Smooth muscle cell (in vitro differentiated cells): ENCODE data around the gene NHS. TPM values are rescaled to one million over a fixed set of nuclear protein-coding genes. Genes with fewer than 3 reads are reported as not detected.

Source experiments
- DNase-seq: peaks from one replicate; lab custom pipeline; 2025; ENCODE audit not compliant: unreplicated experiment; lab: John Stamatoyannopoulos, UW
- H2AFZ ChIP-seq: fragments of 200-600 bp; sonication (generic); 2 replicates; pipeline ENCODE4 v1.6.0; 2016; ENCODE audit warnings: antibody characterized with exemption, low read depth, mild to moderate bottlenecking
- H3F3A ChIP-seq: fragments of 200-600 bp; sonication (generic); 2 replicates; pipeline ENCODE4 v1.6.0; 2017; ENCODE audit warnings: antibody characterized with exemption, low read depth
- H3K27ac ChIP-seq: fragments of 200-600 bp; sonication (generic); 2 replicates; pipeline ENCODE4 v1.5.1; 2016; ENCODE audit warnings: low read depth, mild to moderate bottlenecking
- H3K27me3 ChIP-seq: fragments of 200-600 bp; sonication (generic); 2 replicates; pipeline ENCODE4 v1.6.1; 2016; ENCODE audit warnings: low read depth, mild to moderate bottlenecking
- H3K36me3 ChIP-seq: fragments of 200-600 bp; sonication (generic); 2 replicates; pipeline ENCODE4 v1.5.1; 2016; ENCODE audit warnings: low read depth
- H3K4me1 ChIP-seq: fragments of 200-600 bp; sonication (generic); 2 replicates; pipeline ENCODE4 v1.5.1; 2016; ENCODE audit warnings: low read depth
- H3K4me2 ChIP-seq: fragments of 200-600 bp; sonication (generic); 2 replicates; pipeline ENCODE4 v1.6.0; 2016; ENCODE audit warnings: mild to moderate bottlenecking
- H3K4me3 ChIP-seq: fragments of 200-600 bp; sonication (generic); 2 replicates; pipeline ENCODE4 v1.5.1; 2016; ENCODE audit warnings: mild to moderate bottlenecking
- H3K79me2 ChIP-seq: fragments of 200-600 bp; sonication (generic); 2 replicates; pipeline ENCODE4 v1.6.0; 2016; ENCODE audit warnings: low read depth, mild to moderate bottlenecking
- H3K9ac ChIP-seq: fragments of 200-600 bp; sonication (generic); 2 replicates; pipeline ENCODE4 v1.6.0; 2016; ENCODE audit warnings: low read depth
- H3K9me3 ChIP-seq: fragments of 200-600 bp; sonication (generic); replicated peaks from 2 replicates; pipeline ENCODE4 v1.5.1; 2016; ENCODE audit warnings: low read depth
- H4K20me1 ChIP-seq: fragments of 200-600 bp; sonication (generic); 2 replicates; pipeline ENCODE4 v1.6.0; 2016; ENCODE audit warnings: low read depth
- CTCF ChIP-seq: fragments of 200-600 bp; sonication (generic); IDR thresholded peaks from 2 replicates; pipeline ENCODE4 v1.5.1; 2017; ENCODE audit warnings: borderline replicate concordance, mild to moderate bottlenecking, antibody characterized with exemption; ENCODE audit not compliant: insufficient read depth, poor library complexity, severe bottlenecking
- WGBS: methylation state at CpG from one replicate; pipeline ENCODE4 v1.1.7; 2016; ENCODE audit warnings: low lambda C conversion rate; 5-methylcytosine and 5-hydroxymethylcytosine counted together
- polyA plus RNA-seq: library from polyadenylated mRNA; unstranded; fragments of >200 nt; fragmentation: Nextera tagmentation; extraction: Ambion mirVana; gene quantifications from 2 replicates; pipeline ENCODE4 v1.2.1, GENCODE V29; 2016
- total RNA-seq: library from RNA; depleted of rRNA; stranded (reverse); fragments of >200 nt; gene quantifications from 2 replicates; pipeline ENCODE4 v1.2.3, GENCODE V29; 2014

The NHS gene
- total and polyA plus RNA-seq, 2 experiments from 2014 or later = 2.6 to 9.6 TPM

- no peaks in the 10 kb centered on the region for H3K9me3 ChIP-seq
- H2AFZ ChIP-seq = no peak overlapping the region
- no peaks in the 10 kb centered on the region for H3K4me1 ChIP-seq
- no peak overlapping the region for H3K9ac ChIP-seq
- peak overlapping the region; percentile 44 for H3K27ac ChIP-seq
- no peak overlapping the region for H3K4me3 ChIP-seq
- no peaks in the 10 kb centered on the region for H4K20me1 ChIP-seq
- H3K4me2 ChIP-seq = no peak overlapping the region
- H3F3A ChIP-seq = no peaks in the 10 kb centered on the region
- no peak for TF ChIP-seq CTCF
- no peak for DNase-seq
- H3K79me2 ChIP-seq = peaks cover 8% of the 10 kb centered on the region
- H3K27me3 ChIP-seq = no peaks in the 10 kb centered on the region
- 66% methylated on average over 3 of the region's 3 CpGs for WGBS
- H3K36me3 ChIP-seq = no peaks in the 10 kb centered on the region
Measured at GRCh38 chrX:17585006-17585405, 210.0 kb downstream of the NHS start.

- Histone ChIP-seq H3K4me2 (no peak overlapping the region), H3K9ac (no peak overlapping the region), H3K36me3 (no peaks in the 10 kb centered on the region), H3K9me3 (no peaks in the 10 kb centered on the region), H3F3A (no peaks in the 10 kb centered on the region), H3K27ac (no peak overlapping the region), H3K4me1 (no peaks in the 10 kb centered on the region), H3K4me3 (no peak overlapping the region), H4K20me1 (no peaks in the 10 kb centered on the region), H3K27me3 (no peaks in the 10 kb centered on the region), H2AFZ (no peak overlapping the region), H3K79me2 (peaks cover 5% of the 10 kb centered on the region)
- no peak for TF ChIP-seq CTCF
- DNase-seq = no peak
- 78% methylated on average over 6 of the region's 6 CpGs for WGBS
Measured at GRCh38 chrX:17587366-17587765, 212.4 kb downstream of the NHS start.

- H3K9ac ChIP-seq = no peak overlapping the region
- H3K4me3 ChIP-seq = no peak overlapping the region
- no peaks in the 10 kb centered on the region for H3K4me1 ChIP-seq
- no peaks in the 10 kb centered on the region for H3F3A ChIP-seq
- no peaks in the 10 kb centered on the region for H3K79me2 ChIP-seq
- no peaks in the 10 kb centered on the region for H3K27me3 ChIP-seq
- no peaks in the 10 kb centered on the region for H4K20me1 ChIP-seq
- H3K9me3 ChIP-seq = no peaks in the 10 kb centered on the region
- WGBS = 56% methylated on average over 3 of the region's 3 CpGs
- H3K27ac ChIP-seq = no peak overlapping the region
- H3K36me3 ChIP-seq = no peaks in the 10 kb centered on the region
- no peak for DNase-seq
- no peak overlapping the region for H3K4me2 ChIP-seq
- no peak overlapping the region for H2AFZ ChIP-seq
- TF ChIP-seq CTCF = no peak
Measured at GRCh38 chrX:17588303-17588702, 213.3 kb downstream of the NHS start.

- H3K27ac ChIP-seq = peak overlapping the region; percentile 71
Measured at GRCh38 chrX:17590892-17591740, 216.1 kb downstream of the NHS start.

More at GRCh38 chrX:17590892-17591740, 216.1 kb downstream of the NHS start:
- Histone ChIP-seq H2AFZ (no peak overlapping the region), H3K4me2 (peak overlapping the region; percentile 64), H3K79me2 (no peaks in the 10 kb centered on the region), H3K4me3 (no peak overlapping the region), H3K9me3 (no peaks in the 10 kb centered on the region), H3K9ac (no peak overlapping the region), H3K4me1 (no peaks in the 10 kb centered on the region), H3K36me3 (no peaks in the 10 kb centered on the region), H3K27me3 (no peaks in the 10 kb centered on the region), H3F3A (no peaks in the 10 kb centered on the region), H4K20me1 (no peaks in the 10 kb centered on the region)
- no peak for DNase-seq
- 49% methylated on average over 9 of the region's 9 CpGs for WGBS
- peak; percentile 53 for TF ChIP-seq CTCF
